Activated T-cell treated with anti-CD3 and anti-CD28 coated beads, Interleukin-2, amount 50 U/mL, for 1 hour (primary cell): ENCODE measurements around the gene SETD5.

ENCODE experiments used
- DNase-seq: peaks from one replicate; pipeline ENCODE4 v3.0.0-alpha.2; 2020

Gene SETD5, protein sequence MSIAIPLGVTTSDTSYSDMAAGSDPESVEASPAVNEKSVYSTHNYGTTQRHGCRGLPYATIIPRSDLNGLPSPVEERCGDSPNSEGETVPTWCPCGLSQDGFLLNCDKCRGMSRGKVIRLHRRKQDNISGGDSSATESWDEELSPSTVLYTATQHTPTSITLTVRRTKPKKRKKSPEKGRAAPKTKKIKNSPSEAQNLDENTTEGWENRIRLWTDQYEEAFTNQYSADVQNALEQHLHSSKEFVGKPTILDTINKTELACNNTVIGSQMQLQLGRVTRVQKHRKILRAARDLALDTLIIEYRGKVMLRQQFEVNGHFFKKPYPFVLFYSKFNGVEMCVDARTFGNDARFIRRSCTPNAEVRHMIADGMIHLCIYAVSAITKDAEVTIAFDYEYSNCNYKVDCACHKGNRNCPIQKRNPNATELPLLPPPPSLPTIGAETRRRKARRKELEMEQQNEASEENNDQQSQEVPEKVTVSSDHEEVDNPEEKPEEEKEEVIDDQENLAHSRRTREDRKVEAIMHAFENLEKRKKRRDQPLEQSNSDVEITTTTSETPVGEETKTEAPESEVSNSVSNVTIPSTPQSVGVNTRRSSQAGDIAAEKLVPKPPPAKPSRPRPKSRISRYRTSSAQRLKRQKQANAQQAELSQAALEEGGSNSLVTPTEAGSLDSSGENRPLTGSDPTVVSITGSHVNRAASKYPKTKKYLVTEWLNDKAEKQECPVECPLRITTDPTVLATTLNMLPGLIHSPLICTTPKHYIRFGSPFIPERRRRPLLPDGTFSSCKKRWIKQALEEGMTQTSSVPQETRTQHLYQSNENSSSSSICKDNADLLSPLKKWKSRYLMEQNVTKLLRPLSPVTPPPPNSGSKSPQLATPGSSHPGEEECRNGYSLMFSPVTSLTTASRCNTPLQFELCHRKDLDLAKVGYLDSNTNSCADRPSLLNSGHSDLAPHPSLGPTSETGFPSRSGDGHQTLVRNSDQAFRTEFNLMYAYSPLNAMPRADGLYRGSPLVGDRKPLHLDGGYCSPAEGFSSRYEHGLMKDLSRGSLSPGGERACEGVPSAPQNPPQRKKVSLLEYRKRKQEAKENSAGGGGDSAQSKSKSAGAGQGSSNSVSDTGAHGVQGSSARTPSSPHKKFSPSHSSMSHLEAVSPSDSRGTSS (N-terminal part only)

DNA sequence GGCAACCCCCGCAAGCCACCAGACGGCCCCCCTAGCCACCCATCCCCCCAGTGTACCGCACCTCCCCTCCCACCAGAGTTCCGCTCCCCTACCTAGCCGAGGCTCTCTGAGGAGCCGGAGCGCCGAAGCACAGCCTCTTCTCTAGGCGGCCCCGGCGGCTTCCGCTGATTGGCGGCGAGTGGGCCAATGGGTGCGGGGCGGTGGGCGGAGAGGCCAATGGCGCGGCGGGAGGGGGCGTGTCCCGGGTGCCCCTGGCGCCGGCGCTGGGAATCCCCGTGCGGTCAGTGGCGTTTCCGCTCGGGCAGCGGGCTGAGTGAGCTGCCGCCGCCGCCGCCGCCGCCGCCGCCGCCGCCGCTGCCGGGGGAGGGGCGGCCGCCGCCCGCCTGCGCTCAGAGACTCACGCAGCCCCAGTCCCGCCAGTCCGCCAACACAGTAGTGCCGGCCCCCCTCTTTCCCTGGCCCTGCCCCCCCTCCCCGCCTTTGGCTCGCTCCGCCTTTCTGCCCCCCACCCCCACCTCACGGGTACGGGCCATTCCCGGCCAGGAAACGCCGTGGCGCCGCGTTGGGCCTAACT lies at the start of gene SETD5:
TSS of gene SETD5 (plus strand) at position 284 of the 574 bp plus-strand sequence. CDS start 31,324 bp downstream, outside the sequence.
- peak; percentile 100 for DNase-seq

DNA sequence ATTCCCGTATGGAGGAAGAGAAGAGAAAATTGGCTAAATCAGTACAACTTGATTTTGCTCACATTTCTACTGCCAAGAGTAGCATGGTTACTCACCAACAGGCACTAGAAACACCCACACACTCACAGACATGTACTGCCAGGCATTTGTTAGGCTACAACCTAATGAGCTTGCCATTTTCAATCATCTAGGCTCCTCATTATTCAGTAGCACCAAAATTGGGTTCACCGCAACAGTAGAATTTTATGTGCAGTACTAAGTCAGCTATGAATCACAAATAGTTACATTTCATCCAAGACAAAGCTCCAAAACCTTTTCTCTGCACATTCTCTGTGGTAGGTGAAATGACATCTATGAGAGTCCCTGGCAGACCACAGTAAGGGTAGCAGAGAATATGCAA lies 49.5 kb upstream of the SETD5 start:
- no peak for DNase-seq

DNA sequence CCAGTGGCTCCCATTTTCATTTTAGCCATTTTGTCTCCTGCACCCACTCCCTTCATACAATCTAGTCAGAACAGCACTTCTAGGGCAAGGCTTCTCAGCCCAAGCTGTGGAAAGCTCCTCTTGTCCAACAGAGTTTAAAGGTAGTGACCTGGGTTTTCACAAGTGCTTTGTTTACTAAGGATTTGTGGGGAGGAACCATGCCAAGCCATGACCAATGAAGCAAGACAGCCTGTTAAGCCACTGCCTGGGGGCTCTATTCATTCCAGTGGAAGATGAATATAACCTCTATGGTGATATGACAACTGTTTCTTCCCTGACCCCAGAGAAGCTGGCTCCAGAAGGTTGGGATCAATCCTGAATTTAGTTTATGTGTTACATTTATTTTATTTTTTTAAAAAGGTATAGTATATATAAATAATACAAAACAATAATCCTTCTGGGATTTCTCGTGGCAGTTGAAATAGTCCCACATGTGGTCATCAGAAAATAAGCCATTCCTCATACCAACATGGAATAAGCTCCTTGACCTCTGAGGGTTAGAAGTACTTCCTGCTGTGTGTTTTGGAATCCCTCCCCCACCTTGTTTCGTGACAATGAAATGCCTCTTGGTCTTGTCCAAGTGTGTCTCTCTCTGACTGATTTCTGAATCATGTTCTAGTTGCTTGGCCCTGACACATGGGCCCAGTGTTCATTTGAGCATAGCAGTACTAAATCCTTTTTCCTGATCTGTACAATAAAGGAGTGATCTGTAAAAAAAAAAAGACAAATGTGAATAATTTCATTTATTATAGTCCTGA lies 47.9 kb upstream of the SETD5 start:
- DNase-seq, result no peak

DNA sequence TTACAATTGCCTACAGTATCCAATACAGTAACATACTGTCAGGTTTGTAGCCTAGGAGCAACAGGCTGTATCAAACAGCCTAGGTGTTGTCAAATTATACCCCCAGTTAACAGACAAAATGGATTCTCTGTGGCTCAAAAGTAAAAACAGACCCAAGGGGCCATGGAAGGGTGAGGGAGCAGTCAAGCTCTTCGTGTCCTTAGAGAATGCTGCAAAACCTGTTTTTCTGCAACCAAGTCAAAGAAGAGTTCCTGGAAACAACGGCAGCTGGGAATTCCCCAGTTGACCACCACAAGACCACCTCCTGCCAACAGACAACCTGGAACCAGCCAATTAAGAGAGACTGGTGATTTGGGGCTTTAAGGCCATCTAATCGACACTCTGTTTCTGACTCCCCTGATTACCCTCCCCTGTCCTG lies 45.7 kb upstream of the SETD5 start:
- DNase-seq, result no peak

DNA sequence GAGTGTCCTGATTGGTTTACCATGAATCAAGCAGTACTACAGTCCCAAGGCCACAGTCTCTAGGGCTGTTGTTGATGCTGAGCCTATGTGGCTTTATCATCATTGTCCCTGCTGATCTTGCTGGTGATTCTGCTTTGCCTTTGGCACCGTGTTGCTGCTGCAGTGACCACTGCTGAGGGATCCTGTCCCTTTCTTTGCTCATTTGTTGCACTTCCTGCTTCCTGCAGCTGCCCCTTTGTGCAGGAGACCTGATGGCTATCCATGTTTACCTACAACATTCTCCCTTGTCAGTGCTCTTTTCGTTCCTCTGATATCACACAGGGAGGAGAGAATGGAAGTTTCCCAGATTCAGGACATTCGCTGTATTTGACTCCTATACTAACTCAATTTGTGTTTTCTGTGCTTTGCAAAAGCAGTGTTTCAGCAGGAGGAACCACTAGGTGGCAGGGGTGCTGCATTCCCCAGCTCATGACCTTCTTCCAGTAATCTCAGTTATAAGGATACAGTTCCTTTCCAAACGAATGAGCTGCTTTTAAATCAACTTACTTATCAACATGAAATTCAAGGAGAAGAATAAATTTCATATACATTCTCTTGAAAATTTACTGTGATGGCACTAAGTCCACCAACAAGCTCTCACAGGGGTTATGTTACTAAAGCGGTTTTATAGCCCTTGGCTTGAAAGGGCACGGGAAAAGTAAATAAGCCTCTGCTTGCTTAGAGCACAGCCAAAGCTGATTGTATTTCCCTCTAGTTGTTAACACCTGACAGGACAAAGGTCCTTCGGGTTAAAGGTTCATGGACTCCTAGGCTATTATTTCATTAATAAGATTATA lies 44.3 kb upstream of the SETD5 start:
- peak; percentile 59 for DNase-seq

DNA sequence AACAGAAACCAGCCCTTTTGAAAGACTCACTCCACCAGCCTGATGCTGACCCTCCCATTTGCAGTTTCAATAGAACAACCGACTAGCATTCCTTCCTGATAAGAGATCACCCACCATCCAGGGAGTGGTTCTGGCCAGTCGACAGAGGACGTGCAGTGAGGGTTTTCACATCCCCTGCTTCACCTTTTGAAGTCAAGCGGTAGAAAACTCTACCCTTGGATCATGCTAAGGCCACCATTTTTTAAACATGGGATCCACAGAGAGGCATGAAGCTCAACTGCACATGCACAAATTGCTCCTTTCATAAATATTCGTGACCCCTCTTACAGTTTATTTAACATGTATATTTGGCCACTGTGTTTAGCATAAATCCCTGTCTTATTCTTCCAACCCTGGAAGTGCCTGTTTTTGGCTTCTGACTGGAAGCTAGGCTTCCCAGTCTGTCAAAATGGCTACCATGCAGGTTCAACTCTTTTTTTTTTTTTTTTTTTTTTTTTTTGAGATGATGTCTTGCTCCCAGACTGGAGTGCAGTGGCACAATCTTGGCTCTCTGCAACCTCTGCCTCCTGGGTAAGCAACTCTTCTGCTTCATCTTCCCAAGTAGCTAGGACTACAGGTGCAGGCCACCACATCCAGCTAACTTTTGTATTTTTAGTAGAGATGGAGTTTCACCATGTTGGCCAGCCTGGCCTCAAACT lies 35.6 kb upstream of the SETD5 start:
- DNase-seq, result no peak

DNA sequence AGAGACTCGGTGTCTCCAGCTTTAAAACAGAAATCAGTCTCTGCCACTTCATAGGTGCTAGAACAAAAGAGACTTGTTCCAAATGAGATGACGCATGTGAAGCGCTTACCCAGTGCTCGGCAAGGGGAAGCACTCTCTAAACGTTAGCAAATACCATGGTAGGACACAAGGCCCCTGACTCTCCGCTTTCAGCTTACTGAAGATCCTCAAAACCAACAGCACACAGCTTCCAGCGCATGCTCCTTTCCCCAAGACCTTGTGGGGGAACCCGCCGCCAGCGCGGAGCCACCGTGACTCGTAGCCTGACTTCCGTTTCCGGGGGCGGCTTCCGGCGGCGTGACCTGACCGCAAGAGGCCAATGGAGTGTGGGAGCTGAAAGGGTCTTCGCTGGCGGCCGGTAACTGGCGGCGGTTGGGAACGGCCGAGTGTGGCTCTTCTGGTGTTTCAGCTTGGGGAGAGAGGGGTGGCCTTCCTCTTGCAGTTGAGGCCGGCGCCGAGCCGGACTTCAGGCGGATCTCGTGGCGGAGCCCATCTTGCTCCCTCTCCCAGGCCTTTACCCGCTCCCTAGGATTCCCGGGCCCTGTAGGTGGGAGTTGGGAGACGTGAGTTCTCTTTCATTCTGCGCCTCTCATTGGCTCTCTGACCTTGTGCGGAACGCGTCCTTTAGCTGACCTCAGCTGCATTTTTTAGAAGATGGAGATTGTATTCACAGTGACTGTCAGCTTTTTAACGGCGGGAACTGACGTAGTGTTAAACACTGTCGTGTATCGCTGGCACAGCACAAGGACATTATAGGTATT lies 34.5 kb upstream of the SETD5 start, which contains the start of gene THUMPD3:
TSS of gene THUMPD3 (plus strand) at position 324 of the 800 bp plus-strand sequence. CDS start 2,015 bp downstream, outside the sequence.
- peak; percentile 87 for DNase-seq

DNA sequence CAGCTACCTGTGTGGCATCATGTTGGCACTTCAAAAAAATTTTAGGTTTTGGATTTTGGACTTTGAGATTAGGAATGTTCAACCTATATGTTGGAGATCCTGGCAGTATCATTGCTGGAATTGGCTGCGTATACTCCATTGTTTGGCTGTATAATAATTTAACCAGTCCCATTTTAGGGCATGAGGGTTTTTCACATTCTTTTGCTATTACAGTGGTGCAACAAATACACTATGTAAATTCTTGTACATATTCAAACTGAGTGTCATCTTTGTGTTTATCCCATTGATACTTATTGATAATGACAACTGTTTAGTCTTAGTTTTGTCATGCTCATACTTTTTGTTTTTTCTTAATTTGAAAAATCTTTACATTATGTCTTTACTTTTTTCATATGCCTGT lies 27.9 kb upstream of the SETD5 start:
- no peak for DNase-seq

DNA sequence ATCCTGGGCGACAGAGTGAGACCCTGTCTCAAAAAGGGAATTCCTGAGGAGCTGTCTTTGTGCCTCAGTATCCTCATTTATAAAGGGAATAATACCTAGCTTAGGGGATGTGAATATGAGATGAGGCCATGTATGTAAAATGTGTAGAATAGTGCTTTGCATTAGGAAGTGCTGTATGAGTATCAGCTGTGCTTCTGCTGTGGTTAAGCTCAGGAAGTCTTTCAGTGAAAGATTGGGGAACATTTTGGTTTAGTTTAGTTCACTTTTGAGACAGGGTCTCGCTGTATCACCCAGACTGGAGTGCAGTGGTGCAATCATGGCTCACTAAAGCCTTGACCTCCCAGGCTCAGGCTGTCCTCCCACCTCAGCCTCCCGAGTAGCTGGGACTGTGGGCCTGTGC lies 23.9 kb upstream of the SETD5 start:
- DNase-seq, result no peak

DNA sequence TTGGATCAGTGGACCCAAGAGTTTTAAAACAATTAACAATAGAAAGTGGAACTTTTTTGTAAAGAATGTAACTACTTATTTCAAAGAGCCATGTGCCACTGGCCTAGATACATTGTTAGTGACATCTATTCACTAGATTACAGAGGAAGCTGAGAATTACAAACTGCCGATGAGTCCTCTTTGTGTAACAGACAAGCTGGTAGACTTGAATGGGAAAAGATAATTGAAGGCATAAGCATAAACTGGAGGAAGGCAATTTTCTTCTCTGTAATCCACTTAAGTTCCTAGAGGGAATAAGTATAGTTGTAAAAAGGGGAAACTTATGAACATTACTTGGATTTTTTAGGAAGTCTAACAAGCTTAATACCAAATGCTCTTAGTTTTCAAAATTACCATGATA lies 19.4 kb upstream of the SETD5 start:
- no peak for DNase-seq

DNA sequence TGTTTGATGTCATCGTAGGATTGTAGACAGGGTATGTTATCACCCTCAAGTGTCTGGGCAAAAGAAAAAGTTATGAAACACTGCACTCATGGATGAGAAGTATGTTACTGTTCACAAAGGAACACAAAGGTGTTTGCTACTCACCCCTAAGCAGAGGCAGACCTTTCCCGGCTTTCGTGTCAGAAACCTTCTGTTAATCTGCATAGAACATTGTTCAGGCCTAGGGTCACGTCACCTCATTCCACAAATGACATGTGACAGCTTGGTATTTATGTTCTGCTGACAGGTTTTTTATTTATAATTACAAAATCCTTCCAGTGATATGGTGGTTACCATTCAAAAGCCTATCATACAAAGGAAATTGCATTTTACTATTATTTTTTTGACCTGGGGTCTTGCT lies 18.1 kb upstream of the SETD5 start:
- no peak for DNase-seq

DNA sequence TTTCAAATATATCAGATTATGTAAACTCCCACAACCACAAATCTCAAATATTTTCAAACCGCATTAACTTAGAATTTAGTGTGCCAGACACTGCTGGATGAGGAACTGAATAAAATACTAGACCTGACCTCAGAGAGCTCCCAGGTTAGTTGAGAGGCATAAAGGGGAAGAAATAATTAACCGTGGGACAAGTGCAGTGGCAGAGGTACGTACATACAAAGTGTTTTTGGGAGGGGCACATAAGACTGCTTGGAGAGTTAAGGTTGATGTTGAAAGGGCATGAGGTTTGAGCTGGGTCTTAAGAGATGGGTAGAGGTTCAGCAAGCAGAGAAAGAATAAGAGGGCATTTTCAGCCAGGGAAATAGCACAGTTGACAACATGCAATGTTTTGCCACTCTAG lies 17.4 kb upstream of the SETD5 start:
- no peak for DNase-seq

DNA sequence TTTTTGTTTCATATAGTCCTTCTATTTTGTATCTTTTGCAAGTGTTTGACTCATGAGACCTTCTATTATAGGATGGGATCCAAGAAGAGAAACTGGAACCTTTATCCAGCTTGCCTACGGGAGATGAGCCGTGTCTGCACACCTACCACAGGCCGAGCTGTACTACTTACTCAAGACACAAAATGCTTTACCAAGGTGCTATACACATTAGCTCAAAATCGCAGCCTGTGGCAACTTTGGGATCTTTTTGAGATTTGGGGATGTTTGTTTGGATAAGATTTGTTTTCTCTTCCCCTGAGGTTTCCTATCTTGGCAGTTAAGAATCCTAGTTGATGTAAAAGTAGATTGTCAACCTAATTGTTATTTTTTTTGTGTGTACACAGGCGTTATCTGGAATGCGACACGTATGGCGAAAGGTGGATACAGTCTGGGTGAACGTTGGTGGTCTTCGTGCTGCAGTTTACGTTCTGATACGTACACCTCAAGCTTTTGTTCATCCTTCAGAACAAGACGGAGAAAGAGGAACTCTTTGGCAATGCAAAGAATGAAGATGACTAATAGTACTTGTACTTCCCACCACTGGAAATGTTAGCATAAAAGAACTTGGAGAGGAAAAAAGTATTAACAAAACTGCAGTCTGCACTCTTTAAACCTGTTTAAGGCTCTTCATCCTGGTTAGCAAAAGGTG lies 13.1 kb upstream of the SETD5 start:
- no peak for DNase-seq

DNA sequence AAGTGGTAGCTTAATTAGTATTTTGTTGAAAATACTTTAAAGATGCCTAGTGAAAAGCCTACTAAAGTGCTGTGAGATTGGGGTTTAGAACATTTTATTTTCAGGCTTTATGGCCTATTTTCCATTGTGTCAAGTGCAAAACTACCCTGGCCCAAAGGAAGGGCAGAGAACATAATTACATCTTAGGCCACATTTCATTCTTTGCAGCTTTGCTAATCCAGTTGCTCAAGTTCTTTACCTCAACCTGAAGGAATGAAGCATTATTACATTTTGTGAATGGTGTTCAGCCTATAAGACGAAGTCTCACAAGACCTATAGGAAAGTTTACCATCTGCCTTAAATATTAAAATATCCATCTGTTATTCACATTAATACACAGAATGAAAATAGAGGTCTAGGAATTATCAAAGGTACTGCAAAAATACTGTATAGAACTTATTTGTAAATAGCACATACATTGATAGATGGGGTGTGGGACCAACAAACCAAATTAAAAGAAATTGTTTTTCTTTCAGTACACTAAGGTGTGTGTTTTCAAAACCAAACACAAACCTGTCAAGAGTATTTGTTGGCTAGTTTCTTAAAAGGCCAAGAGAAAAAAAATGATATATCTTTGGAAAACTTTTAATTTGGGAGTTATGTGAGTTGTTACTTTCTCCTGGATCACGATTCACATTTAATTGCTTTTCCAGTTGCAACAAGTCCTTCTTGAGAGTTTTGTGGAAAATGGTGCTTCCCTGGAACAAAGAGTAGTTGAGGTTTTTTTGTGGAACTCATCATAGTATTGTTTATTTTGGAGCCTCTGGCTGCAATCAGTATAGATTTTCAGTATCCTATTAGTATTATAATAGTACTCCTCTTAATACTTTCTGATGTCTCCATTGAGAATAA lies 12.0 kb upstream of the SETD5 start:
- no peak for DNase-seq

DNA sequence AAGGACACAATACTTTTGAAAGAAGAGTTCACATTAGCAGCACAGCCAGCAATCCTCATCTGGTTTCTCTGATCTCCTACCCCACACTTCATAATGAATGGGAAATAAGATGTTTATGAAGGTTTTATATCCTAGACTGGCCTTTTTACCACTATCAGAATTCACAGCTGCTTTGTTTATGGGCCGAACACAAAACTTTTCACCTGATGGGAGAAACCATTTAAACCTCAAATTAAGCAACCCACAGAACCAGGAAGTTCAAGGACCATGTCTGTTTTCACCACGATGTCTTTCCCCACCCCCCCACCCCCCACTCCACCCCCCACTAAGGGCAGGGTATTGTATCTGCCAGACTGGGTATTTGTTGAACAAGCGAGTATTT lies 11.3 kb upstream of the SETD5 start:
- DNase-seq, result no peak

DNA sequence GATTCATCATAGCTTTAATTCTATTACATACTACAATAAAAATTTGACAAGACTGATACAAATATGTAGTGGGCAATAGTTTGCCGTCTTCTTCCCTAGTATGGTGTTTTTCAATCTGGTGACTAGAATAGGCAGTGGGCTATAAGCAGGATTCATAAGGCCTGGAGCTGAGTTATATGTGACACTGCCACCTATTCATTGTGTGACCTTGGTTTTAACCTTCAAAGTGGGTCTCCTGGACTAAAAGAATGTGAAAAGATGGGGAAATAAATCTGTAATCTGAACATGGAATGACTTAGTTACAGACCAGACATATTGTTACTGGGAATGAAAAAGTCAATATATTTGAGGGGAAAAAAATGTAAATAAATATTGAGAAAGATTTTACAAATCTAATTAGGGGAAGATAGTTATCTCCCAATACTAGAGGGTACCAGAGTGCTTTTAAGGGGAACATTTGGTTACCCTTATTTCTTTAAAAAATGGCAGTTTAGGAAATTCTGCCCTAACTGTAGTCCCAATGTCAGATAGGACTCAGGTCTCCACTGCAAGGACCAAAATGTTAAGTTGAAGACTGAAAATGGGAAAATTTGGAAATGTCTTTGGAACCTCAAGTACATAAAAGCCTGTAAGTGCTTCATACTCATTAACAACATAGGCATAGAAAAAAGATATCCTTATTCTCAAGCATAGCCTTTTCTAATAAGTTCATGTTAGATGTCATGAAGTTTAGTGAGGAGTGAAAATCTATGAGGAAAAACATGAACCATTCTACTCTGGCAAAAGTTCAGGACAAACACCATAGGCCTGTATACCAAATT lies 10.7 kb upstream of the SETD5 start:
- DNase-seq, result no peak

DNA sequence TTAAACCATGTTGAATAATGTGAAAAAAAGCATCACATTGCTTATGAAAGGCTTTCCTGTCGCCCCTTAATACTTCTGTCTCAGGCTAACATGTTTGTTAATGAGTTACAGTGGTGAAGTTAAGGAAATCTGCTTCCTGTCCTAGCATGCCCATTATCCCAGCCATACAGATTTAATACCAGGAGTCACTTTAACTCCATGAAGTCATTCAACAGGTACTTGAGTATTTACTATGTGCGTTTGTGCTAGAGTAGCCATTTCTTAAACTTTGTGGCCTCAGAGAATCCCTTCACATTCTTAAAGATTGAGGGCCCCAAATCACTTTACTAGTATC lies 10.1 kb upstream of the SETD5 start:
- DNase-seq, result no peak
